Body of pancreas (tissue), 4 donors: ENCODE measurements around the gene CTPS1. TPM values are rescaled to one million over a fixed set of nuclear protein-coding genes. Genes with fewer than 3 reads are reported as not detected.

Experiments
- ATAC-seq: fragments of 150-250 bp; one replicate; pipeline ENCODE4 v1.9.1; 2016
- DNase-seq, 4 donors: peaks; one replicate each; pipeline ENCODE4 v3.0.0-alpha.2; 2019
- H3K27ac ChIP-seq, 4 donors: fragments of 200-600 bp; sonication (generic); 1 replicate in 3 of 4; 2 replicates in 1 of 4; pipeline versions ENCODE4 v1.5.1 to v1.6.1; 2016 to 2019; ENCODE audit warnings: mild to moderate bottlenecking in 1 of 4, mixed read lengths in 1 of 4, moderate library complexity in 1 of 4
- H3K27me3 ChIP-seq, 2 donors: fragments of 200-600 bp; sonication (generic); one replicate each; pipeline ENCODE4 v1.6.0; 2016; ENCODE audit warnings: mild to moderate bottlenecking in 1 of 2
- H3K36me3 ChIP-seq, 2 donors: fragments of 200-600 bp; sonication (generic); replicated peaks in 1 of 2; 2 replicates each; pipeline ENCODE4 v1.5.1; 2016; ENCODE audit warnings: low read depth in 2 of 2; ENCODE audit not compliant: insufficient read depth in 1 of 2
- H3K4me1 ChIP-seq: fragments of 200-600 bp; sonication (generic); one replicate; pipeline ENCODE4 v1.6.0; 2016
- H3K4me3 ChIP-seq, 2 donors: fragments of 200-600 bp; sonication (generic); 1 replicate in 1 of 2; 2 replicates in 1 of 2; pipeline ENCODE4 v1.5.1; 2016 to 2019
- H3K9me3 ChIP-seq, 3 donors: fragments of 200-600 bp; sonication (generic); 1 replicate in 2 of 3; 2 replicates in 1 of 3; pipeline ENCODE4 v1.5.1; 2016
- POLR2A ChIP-seq, 3 donors: fragments of 450-650 bp; IDR thresholded peaks; one replicate each; pipeline ENCODE4 v1.6.1; 2016; ENCODE audit warnings: antibody characterized with exemption in 3 of 3, mild to moderate bottlenecking in 2 of 3
- WGBS, 2 donors: methylation state at CpG; one replicate each; pipeline ENCODE4 v1.1.5; 2017; 5-methylcytosine and 5-hydroxymethylcytosine counted together
- intact Hi-C: fragments of 100-400 bp; cut with DNase I; formaldehyde crosslinking; loops from one replicate; pipeline ENCODE4 v1.15.1; 2023
- total RNA-seq, 2 donors: library from RNA; depleted of rRNA; stranded (reverse); fragments of >200 nt; gene quantifications; one replicate each; pipeline ENCODE4 v1.1.0, GENCODE V29; 2016
- TF ChIP-seq, protein P1 (sequence below), 7 experiments: fragments of 450-650 bp in 4 of 7; fragments of 200-600 bp in 3 of 7; sonication (generic) in 3 of 7; IDR thresholded peaks; one replicate each; pipeline ENCODE4 v1.5.1; 2016 to 2019; ENCODE audit warnings: antibody characterized with exemption in 7 of 7

The CTPS1 gene
- total RNA-seq, 2 donors from 2014 or later: 8.9 to 13.0 TPM

DNA sequence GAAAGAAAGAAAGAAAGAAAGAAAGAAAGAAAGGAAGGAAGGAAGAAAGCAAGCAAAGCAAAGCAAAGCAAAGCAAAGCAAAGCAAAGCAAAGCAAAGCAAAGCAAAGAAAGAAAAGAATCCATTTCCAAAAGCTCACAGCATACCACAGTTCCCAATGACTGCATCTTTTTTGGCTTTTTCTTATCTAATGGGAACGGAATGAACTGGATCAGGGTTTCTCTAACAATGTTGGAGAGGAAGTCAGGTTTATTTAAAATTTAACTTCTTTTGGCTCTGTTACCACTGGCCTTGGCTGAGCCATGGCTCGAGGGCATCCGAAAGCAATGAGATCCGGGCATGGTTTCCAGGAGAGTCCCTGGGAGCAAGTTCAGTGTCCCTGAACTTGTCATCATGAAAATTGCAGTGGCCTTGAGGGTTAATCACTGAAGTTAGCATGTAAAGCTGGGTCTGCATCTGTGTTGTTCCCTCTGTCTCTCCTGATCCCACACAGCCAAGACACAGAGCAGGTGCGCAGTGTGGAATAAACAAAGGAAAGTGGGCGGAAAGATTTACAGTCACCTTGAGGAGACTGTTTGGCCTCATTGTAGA lies 34.6 kb upstream of the CTPS1 start:
- Histone ChIP-seq H3K27ac (peak overlapping the region; percentile 59 to 91 (median 75)), H3K4me3 (no peak overlapping the region), H3K4me1 (peaks cover 56% of the 10 kb centered on the region), H3K36me3 (no peaks in the 10 kb centered on the region), H3K9me3 (no peaks in the 10 kb centered on the region), H3K27me3 (no peaks in the 10 kb centered on the region)
- 13 to 15% methylated on average over 6 of the region's 6 CpGs for WGBS, 2 donors
- TF ChIP-seq, protein P1, sequence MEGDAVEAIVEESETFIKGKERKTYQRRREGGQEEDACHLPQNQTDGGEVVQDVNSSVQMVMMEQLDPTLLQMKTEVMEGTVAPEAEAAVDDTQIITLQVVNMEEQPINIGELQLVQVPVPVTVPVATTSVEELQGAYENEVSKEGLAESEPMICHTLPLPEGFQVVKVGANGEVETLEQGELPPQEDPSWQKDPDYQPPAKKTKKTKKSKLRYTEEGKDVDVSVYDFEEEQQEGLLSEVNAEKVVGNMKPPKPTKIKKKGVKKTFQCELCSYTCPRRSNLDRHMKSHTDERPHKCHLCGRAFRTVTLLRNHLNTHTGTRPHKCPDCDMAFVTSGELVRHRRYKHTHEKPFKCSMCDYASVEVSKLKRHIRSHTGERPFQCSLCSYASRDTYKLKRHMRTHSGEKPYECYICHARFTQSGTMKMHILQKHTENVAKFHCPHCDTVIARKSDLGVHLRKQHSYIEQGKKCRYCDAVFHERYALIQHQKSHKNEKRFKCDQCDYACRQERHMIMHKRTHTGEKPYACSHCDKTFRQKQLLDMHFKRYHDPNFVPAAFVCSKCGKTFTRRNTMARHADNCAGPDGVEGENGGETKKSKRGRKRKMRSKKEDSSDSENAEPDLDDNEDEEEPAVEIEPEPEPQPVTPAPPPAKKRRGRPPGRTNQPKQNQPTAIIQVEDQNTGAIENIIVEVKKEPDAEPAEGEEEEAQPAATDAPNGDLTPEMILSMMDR (IDR thresholded peaks at IDR 0.05): no peak
- TF ChIP-seq POLR2A (IDR thresholded peaks at IDR 0.05): peak in 1 of 3 donors; percentile 16
- intact Hi-C loops: no loop called here
- DNase-seq (peak; percentile 74 to 88 (median 80)), ATAC-seq (peak; percentile 90)

GRCh38 chr1:40945491-40945973 lies 34.0 kb upstream of the CTPS1 start:
- intact Hi-C loops: no loop called here
- Histone ChIP-seq H3K27ac (peak overlapping the region; percentile 59 to 91 (median 75)), H3K9me3 (no peaks in the 10 kb centered on the region), H3K36me3 (no peaks in the 10 kb centered on the region), H3K4me1 (peaks cover 50% of the 10 kb centered on the region), H3K27me3 (no peaks in the 10 kb centered on the region), H3K4me3 (no peak overlapping the region)
- DNase-seq (no peak), ATAC-seq (no peak)
- TF ChIP-seq, protein P1 (IDR thresholded peaks at IDR 0.05): no peak
- TF ChIP-seq POLR2A (IDR thresholded peaks at IDR 0.05): no peak
- 14 to 26% methylated on average over 2 of the region's 2 CpGs for WGBS, 2 donors

DNA sequence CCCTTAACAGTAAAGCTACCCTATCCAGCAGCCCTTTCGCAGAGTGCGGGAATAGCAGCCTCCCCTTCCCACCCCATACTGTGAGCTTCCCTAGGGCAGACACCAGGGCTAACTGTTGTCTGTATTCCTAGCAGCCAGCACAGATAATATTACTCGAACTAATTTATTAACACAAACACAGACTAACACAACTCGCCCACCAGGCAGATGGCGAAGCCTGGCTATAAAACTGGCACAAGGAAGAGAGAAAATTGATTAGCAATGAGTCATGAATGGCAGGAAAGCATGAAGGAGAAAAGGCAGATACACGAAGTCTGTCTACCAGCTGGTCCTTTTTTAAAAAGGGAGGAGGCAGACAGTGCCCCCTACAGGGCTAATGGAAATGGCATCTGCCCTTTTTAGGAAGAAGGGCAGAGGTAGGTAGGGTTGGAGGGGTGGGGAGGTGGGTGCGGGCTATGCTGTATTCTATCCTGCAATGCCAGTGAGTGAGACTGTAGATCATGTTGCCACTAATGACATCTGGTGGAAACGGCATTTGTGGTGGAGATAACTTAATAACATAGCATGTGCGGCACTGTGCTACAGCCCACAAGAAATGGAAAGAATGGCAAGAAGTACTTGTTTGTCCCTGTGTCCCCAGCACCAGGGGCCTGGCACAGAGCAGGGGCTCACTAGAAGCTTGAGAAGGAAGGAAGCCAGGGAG lies 30.6 kb upstream of the CTPS1 start:
- no peak overlapping the region for H3K4me3 ChIP-seq
- no peaks in the 10 kb centered on the region for H3K36me3 ChIP-seq
- no peaks in the 10 kb centered on the region for H3K9me3 ChIP-seq
- H3K27ac ChIP-seq: peak overlapping the region; percentile 23 to 76 (median 71)
- peak; percentile 72 to 85 (median 80) for DNase-seq
- ATAC-seq: peak; percentile 49
- no peaks in the 10 kb centered on the region for H3K27me3 ChIP-seq
- intact Hi-C loops: no loop called here
- WGBS, 2 donors: 26 to 42% methylated on average over 9 of the region's 9 CpGs
- H3K4me1 ChIP-seq: peaks cover 38% of the 10 kb centered on the region
- TF ChIP-seq POLR2A (IDR thresholded peaks at IDR 0.05): no peak
- TF ChIP-seq, protein P1 (IDR thresholded peaks at IDR 0.05): peak; percentile 60 to 92 (median 79)

- Histone ChIP-seq H3K9me3 (no peaks in the 10 kb centered on the region), H3K4me3 (no peak overlapping the region), H3K27ac (no peak overlapping the region), H3K27me3 (no peaks in the 10 kb centered on the region), H3K4me1 (peaks cover 31% of the 10 kb centered on the region), H3K36me3 (no peaks in the 10 kb centered on the region)
- TF ChIP-seq, protein P1 (IDR thresholded peaks at IDR 0.05): no peak
- no peak for TF ChIP-seq POLR2A (IDR thresholded peaks at IDR 0.05)
- ATAC-seq: no peak
- intact Hi-C loops: no loop called here
- WGBS, 2 donors: 90 to 94% methylated on average over 5 to 6 of the region's 6 CpGs
- no peak for DNase-seq
These were observed 29.9 kb upstream of the CTPS1 start for GRCh38 chr1:40949563-40949962.
